IMR-90 (cell line): ENCODE measurements around the gene RPUSD4. TPM values are rescaled to one million over a fixed set of nuclear protein-coding genes. Genes with fewer than 3 reads are reported as not detected.

Source experiments
- ATAC-seq: fragments of 200-7000 bp; cut with Tn5 transposase; 2 replicates; pipeline ENCODE4 v1.9.1; 2020; ENCODE audit warnings: low read depth, mild to moderate bottlenecking, moderate library complexity
- BruUV-seq: library from RNA; stranded (reverse); fragments of 400-500 nt; replicated peaks from 2 replicates; lab custom pipeline; 2021; lab: Mats Ljungman, UMichigan
- CTCF ChIA-PET: fragments of 300-600 bp; formaldehyde crosslinking; extraction: SDS; loops from one replicate; lab custom pipeline; 2021; ENCODE audit warnings: antibody characterized with exemption; lab: Yijun Ruan, JAX
- POLR2A ChIA-PET: fragments of 300-600 bp; sonication (Branson Sonifier 250); formaldehyde crosslinking; loops from one replicate; lab custom pipeline; 2022; ENCODE audit warnings: antibody characterized with exemption; ENCODE audit not compliant: unreplicated experiment; lab: Charles Lee
- DNase-seq: peaks from one replicate; pipeline ENCODE4 v3.0.0; 2013
- H2AFZ ChIP-seq: replicated peaks from 2 replicates; pipeline ENCODE3; 2013; ENCODE audit warnings: low read length, mild to moderate bottlenecking; ENCODE audit not compliant: poor library complexity
- H2AK5ac ChIP-seq: 2 replicates; pipeline ENCODE4 v1.6.1; 2013; ENCODE audit warnings: low read depth, low read length, inconsistent platforms
- H2AK9ac ChIP-seq: replicated peaks from 2 replicates; pipeline ENCODE3; 2013; ENCODE audit warnings: mild to moderate bottlenecking, low read depth, low read length, moderate library complexity; ENCODE audit not compliant: poor library complexity
- H2BK120ac ChIP-seq: 2 replicates; pipeline ENCODE4 v1.6.1; 2013; ENCODE audit warnings: low read depth, low read length, inconsistent platforms
- H2BK15ac ChIP-seq: 3 replicates; pipeline ENCODE4 v1.6.1; 2013; ENCODE audit warnings: low read depth, low read length, inconsistent platforms
- H2BK20ac ChIP-seq: 2 replicates; pipeline ENCODE4 v1.6.1; 2013; ENCODE audit warnings: low read depth, mild to moderate bottlenecking, inconsistent platforms, low read length, moderate library complexity
- H2BK5ac ChIP-seq: 2 replicates; pipeline ENCODE4 v1.6.1; 2013; ENCODE audit warnings: mild to moderate bottlenecking, low read depth, low read length, inconsistent platforms; ENCODE audit not compliant: poor library complexity, severe bottlenecking
- H3K14ac ChIP-seq: replicated peaks from 2 replicates; pipeline ENCODE4 v1.6.1; 2013; ENCODE audit warnings: low read depth, low read length, inconsistent platforms
- H3K18ac ChIP-seq: 2 replicates; pipeline ENCODE4 v1.6.1; 2013; ENCODE audit warnings: low read depth, low read length, control low read depth
- H3K23ac ChIP-seq: 2 replicates; pipeline ENCODE4 v1.6.1; 2013; ENCODE audit warnings: low read depth, low read length, inconsistent platforms
- H3K27ac ChIP-seq: 2 replicates; pipeline ENCODE4 v1.5.1; 2013; ENCODE audit warnings: mild to moderate bottlenecking, control low read depth, low read length; ENCODE audit not compliant: insufficient read depth
- H3K27me3 ChIP-seq: 2 replicates; pipeline ENCODE4 v1.6.1; 2013; ENCODE audit warnings: low read length; ENCODE audit not compliant: control insufficient read depth, insufficient read depth
- H3K36me3 ChIP-seq: 2 replicates; pipeline ENCODE4 v1.6.1; 2013; ENCODE audit warnings: low read length, mixed read lengths; ENCODE audit not compliant: control insufficient read depth, insufficient read depth
- H3K4ac ChIP-seq: 2 replicates; pipeline ENCODE4 v1.6.1; 2013; ENCODE audit warnings: low read depth, low read length, inconsistent platforms
- H3K4me1 ChIP-seq: 2 replicates; pipeline ENCODE4 v1.6.1; 2013; ENCODE audit warnings: low read length, mixed read lengths; ENCODE audit not compliant: control insufficient read depth, insufficient read depth
- H3K4me2 ChIP-seq: 2 replicates; pipeline ENCODE4 v1.6.1; 2013; ENCODE audit warnings: low read depth, mild to moderate bottlenecking, control low read depth, low read length, moderate library complexity
- H3K4me3 ChIP-seq: 2 replicates; pipeline ENCODE4 v1.5.1; 2013; ENCODE audit warnings: low read depth, mild to moderate bottlenecking, control low read depth, low read length, moderate library complexity; ENCODE audit not compliant: insufficient read depth
- H3K56ac ChIP-seq: 2 replicates; pipeline ENCODE4 v1.6.1; 2013; ENCODE audit warnings: low read length, inconsistent platforms; ENCODE audit not compliant: insufficient read depth; ENCODE audit errors: extremely low read depth
- H3K79me1 ChIP-seq, 2 experiments: 2 replicates each; pipeline ENCODE4 v1.6.1; 2013; ENCODE audit warnings: low read length in 2 of 2, inconsistent platforms in 1 of 2, low read depth in 1 of 2
- H3K9ac ChIP-seq: 2 replicates; pipeline ENCODE4 v1.6.1; 2013; ENCODE audit warnings: low read depth, low read length, control low read depth
- H3K9me1 ChIP-seq: 2 replicates; pipeline ENCODE4 v1.6.1; 2013; ENCODE audit warnings: low read length, inconsistent platforms; ENCODE audit not compliant: insufficient read depth
- H3K9me3 ChIP-seq: 2 replicates; pipeline ENCODE4 v1.6.1; 2013; ENCODE audit warnings: low read length; ENCODE audit not compliant: control insufficient read depth, insufficient read depth
- H4K20me1 ChIP-seq: 2 replicates; pipeline ENCODE4 v1.6.1; 2013; ENCODE audit warnings: low read length, inconsistent platforms; ENCODE audit not compliant: insufficient read depth
- H4K5ac ChIP-seq: 2 replicates; pipeline ENCODE4 v1.6.1; 2013; ENCODE audit warnings: mild to moderate bottlenecking, low read depth, low read length, control low read depth
- H4K8ac ChIP-seq, 2 experiments: 2 replicates each; pipeline ENCODE4 v1.6.1; 2013; ENCODE audit warnings: low read depth in 2 of 2, low read length in 2 of 2, control low read depth in 1 of 2, inconsistent platforms in 1 of 2
- H4K91ac ChIP-seq: 2 replicates; pipeline ENCODE4 v1.6.1; 2013; ENCODE audit warnings: low read depth, low read length, inconsistent platforms; ENCODE audit not compliant: insufficient read depth
- BHLHE40 ChIP-seq: fragments of 150-350 bp; IDR thresholded peaks from 2 replicates; pipeline ENCODE4 v1.6.1; 2016; ENCODE audit warnings: mild to moderate bottlenecking, low read depth, low read length
- CEBPB ChIP-seq: IDR thresholded peaks from 2 replicates; pipeline ENCODE4 v1.6.1; 2012; ENCODE audit warnings: low read depth, low read length, improper control_type of control experiment
- CHD1 ChIP-seq: IDR thresholded peaks from 2 replicates; pipeline ENCODE4 v1.6.1; 2012; ENCODE audit warnings: low read depth, low read length, improper control_type of control experiment
- FOS ChIP-seq: fragments of 150-350 bp; IDR thresholded peaks from 2 replicates; pipeline ENCODE4 v1.6.1; 2016; ENCODE audit warnings: low read depth, low read length
- MAFK ChIP-seq: IDR thresholded peaks from 2 replicates; pipeline ENCODE4 v1.6.1; 2012; ENCODE audit warnings: low read depth, low read length, improper control_type of control experiment
- MAZ ChIP-seq: IDR thresholded peaks from 2 replicates; pipeline ENCODE4 v1.6.1; 2012; ENCODE audit warnings: low read depth, mild to moderate bottlenecking, low read length, improper control_type of control experiment, moderate library complexity, borderline replicate concordance
- MXI1 ChIP-seq: IDR thresholded peaks from 2 replicates; pipeline ENCODE4 v1.6.1; 2012; ENCODE audit warnings: low read depth, mild to moderate bottlenecking, low read length, moderate library complexity, borderline replicate concordance
- NFE2L2 ChIP-seq: fragments of 150-350 bp; IDR thresholded peaks from 2 replicates; pipeline ENCODE4 v1.6.1; 2016; ENCODE audit warnings: low read depth, mild to moderate bottlenecking, low read length
- POLR2A ChIP-seq: IDR thresholded peaks from 2 replicates; pipeline ENCODE4 v1.6.1; 2012; ENCODE audit warnings: mild to moderate bottlenecking, low read depth, low read length
- RAD21 ChIP-seq: IDR thresholded peaks from 2 replicates; pipeline ENCODE4 v1.6.1; 2012; ENCODE audit warnings: low read length, improper control_type of control experiment
- RCOR1 ChIP-seq: IDR thresholded peaks from 2 replicates; pipeline ENCODE4 v1.6.1; 2012; ENCODE audit warnings: mild to moderate bottlenecking, low read length, improper control_type of control experiment; ENCODE audit not compliant: insufficient replicate concordance
- RFX5 ChIP-seq: IDR thresholded peaks from 2 replicates; pipeline ENCODE4 v1.8.0; 2012; ENCODE audit warnings: low read depth, mild to moderate bottlenecking, low read length, moderate library complexity
- SMC3 ChIP-seq: fragments of 150-350 bp; IDR thresholded peaks from 2 replicates; pipeline ENCODE4 v1.6.1; 2016; ENCODE audit warnings: low read depth, mild to moderate bottlenecking, antibody characterized with exemption, low read length, moderate library complexity
- WGBS, 2 experiments: methylation state at CpG; one replicate each; pipeline versions ENCODE4 v1.1.5 to v1.1.7; 2013; ENCODE audit warnings: missing lambda C conversion rate in 2 of 2; ENCODE audit not compliant: insufficient read length in 1 of 2; ENCODE audit errors: extremely low coverage in 2 of 2; 5-methylcytosine and 5-hydroxymethylcytosine counted together
- dilution Hi-C: fragments of 300-500 bp; cut with HindIII; formaldehyde crosslinking; loops from one replicate; pipeline ENCODE4 v1.14.3; 2018; ENCODE audit warnings: low sequenced_read_pairs; ENCODE audit not compliant: unreplicated experiment
- in situ Hi-C: fragments of 300-500 bp; cut with MboI; formaldehyde crosslinking; loops from 3 replicates; pipeline ENCODE4 v1.14.3; 2019; ENCODE audit warnings: low sequenced_read_pairs, inconsistent platforms, mixed read lengths
- intact Hi-C: fragments of 100-400 bp; cut with micrococcal nuclease; formaldehyde crosslinking; loops from 2 replicates; pipeline ENCODE4 v1.10.0; 2022
- polyA plus RNA-seq, 3 experiments: library from polyadenylated mRNA; depleted of rRNA; stranded (reverse); fragments of >200 nt; gene quantifications; 2 replicates each; pipeline ENCODE4 v1.2.3, GENCODE V29; 2012; ENCODE audit warnings: low replicate concordance in 1 of 3
- total RNA-seq: library from RNA; depleted of rRNA; stranded (reverse); fragments of >200 nt; gene quantifications from 2 replicates; pipeline ENCODE4 v1.2.3, GENCODE V29; 2012
- TF ChIP-seq, protein P1 (sequence below): fragments of 150-350 bp; IDR thresholded peaks from 2 replicates; pipeline ENCODE4 v1.6.1; 2017; ENCODE audit warnings: mild to moderate bottlenecking, antibody characterized with exemption, low read length, low read depth
- TF ChIP-seq, protein P2 (sequence below): fragments of 150-350 bp; IDR thresholded peaks from 2 replicates; pipeline ENCODE4 v1.6.1; 2016; ENCODE audit warnings: low read depth, mild to moderate bottlenecking, low read length, moderate library complexity, borderline replicate concordance
- TF ChIP-seq, protein P3 (sequence below): conservative IDR thresholded peaks from 2 replicates; pipeline ENCODE4 v1.5.1; 2012; ENCODE audit warnings: mild to moderate bottlenecking, low read depth, low read length, improper control_type of control experiment

RPUSD4 gene
- total and polyA plus RNA-seq, 2 of the 4 experiments (the other 2 are of a cell fraction) = 22.1 to 30.6 TPM

DNA sequence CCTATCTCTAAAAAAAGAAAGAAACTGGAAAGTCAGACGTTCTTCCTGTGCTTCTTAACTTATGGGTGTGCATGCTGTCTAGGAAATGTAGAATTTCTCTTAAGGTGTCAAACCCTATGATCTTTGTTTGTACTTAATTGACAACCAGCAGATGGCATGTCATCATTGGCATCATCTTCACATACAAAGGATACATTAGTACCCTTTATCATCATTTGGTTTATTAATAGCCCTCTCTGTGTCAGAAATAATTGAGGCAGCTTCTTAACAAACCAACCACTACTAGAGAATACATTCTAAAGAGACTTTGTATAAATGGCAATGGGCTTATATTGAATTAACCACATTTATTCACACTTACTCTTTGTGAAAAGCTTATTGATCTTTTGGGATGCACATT lies 43.4 kb upstream of the RPUSD4 start:
- Histone ChIP-seq H3K18ac (no peak overlapping the region), H3K14ac (no peak overlapping the region), H3K27ac (no peak overlapping the region), H3K9ac (no peak overlapping the region), H2BK5ac (no peak overlapping the region), H4K91ac (no peak overlapping the region), H3K4me3 (no peak overlapping the region), H3K9me1 (peaks cover 14% of the 10 kb centered on the region), H3K4ac (no peak overlapping the region), H3K9me3 (no peaks in the 10 kb centered on the region), H3K36me3 (peaks cover 15% of the 10 kb centered on the region), H3K4me1 (peaks cover 3% of the 10 kb centered on the region), H2BK120ac (no peak overlapping the region), H3K79me1 (peaks cover 0 to 13% of the 10 kb centered on the region in 2 experiments; a peak in 3 of 4 replicates), H3K56ac (no peak overlapping the region), H2AK9ac (no peak overlapping the region), H2AFZ (no peak overlapping the region), H2AK5ac (no peak overlapping the region), H4K5ac (no peak overlapping the region), H3K4me2 (no peak overlapping the region), H2BK20ac (no peak overlapping the region), H3K27me3 (no peaks in the 10 kb centered on the region), H4K20me1 (peaks cover 7% of the 10 kb centered on the region), H4K8ac (no peak overlapping the region), H3K23ac (no peak overlapping the region), H2BK15ac (no peak overlapping the region)
- TF ChIP-seq, protein P1, sequence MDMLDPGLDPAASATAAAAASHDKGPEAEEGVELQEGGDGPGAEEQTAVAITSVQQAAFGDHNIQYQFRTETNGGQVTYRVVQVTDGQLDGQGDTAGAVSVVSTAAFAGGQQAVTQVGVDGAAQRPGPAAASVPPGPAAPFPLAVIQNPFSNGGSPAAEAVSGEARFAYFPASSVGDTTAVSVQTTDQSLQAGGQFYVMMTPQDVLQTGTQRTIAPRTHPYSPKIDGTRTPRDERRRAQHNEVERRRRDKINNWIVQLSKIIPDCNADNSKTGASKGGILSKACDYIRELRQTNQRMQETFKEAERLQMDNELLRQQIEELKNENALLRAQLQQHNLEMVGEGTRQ = no peak
- TF ChIP-seq, protein P2, sequence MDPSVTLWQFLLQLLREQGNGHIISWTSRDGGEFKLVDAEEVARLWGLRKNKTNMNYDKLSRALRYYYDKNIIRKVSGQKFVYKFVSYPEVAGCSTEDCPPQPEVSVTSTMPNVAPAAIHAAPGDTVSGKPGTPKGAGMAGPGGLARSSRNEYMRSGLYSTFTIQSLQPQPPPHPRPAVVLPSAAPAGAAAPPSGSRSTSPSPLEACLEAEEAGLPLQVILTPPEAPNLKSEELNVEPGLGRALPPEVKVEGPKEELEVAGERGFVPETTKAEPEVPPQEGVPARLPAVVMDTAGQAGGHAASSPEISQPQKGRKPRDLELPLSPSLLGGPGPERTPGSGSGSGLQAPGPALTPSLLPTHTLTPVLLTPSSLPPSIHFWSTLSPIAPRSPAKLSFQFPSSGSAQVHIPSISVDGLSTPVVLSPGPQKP = no peak
- no peak for TF ChIP-seq CHD1
- no peak for TF ChIP-seq POLR2A
- TF ChIP-seq BHLHE40 = no peak
- no peak for TF ChIP-seq RFX5
- TF ChIP-seq, protein P3, sequence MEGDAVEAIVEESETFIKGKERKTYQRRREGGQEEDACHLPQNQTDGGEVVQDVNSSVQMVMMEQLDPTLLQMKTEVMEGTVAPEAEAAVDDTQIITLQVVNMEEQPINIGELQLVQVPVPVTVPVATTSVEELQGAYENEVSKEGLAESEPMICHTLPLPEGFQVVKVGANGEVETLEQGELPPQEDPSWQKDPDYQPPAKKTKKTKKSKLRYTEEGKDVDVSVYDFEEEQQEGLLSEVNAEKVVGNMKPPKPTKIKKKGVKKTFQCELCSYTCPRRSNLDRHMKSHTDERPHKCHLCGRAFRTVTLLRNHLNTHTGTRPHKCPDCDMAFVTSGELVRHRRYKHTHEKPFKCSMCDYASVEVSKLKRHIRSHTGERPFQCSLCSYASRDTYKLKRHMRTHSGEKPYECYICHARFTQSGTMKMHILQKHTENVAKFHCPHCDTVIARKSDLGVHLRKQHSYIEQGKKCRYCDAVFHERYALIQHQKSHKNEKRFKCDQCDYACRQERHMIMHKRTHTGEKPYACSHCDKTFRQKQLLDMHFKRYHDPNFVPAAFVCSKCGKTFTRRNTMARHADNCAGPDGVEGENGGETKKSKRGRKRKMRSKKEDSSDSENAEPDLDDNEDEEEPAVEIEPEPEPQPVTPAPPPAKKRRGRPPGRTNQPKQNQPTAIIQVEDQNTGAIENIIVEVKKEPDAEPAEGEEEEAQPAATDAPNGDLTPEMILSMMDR = no peak
- TF ChIP-seq NFE2L2 = no peak
- no peak for TF ChIP-seq FOS
- TF ChIP-seq CEBPB = no peak
- no peak for TF ChIP-seq MAFK
- TF ChIP-seq MAZ = no peak
- no peak for TF ChIP-seq SMC3
- no peak for TF ChIP-seq MXI1
- no peak for TF ChIP-seq RCOR1
- TF ChIP-seq RAD21 = no peak
- ChIA-PET CTCF (no interaction called here), POLR2A (no interaction called here)
- dilution Hi-C loops = no loop called here
- no peak for DNase-seq
- in situ Hi-C loops = no loop called here
- intact Hi-C loops = loop anchor here (5.0 kb wide), 1 partner anchor 43 kb away; the partner anchor contains the start of genes FAM118B and RPUSD4
- ATAC-seq = no peak
- no CpG with 5 or more reads among the region's 1 CpG for WGBS, 2 experiments
- BruUV-seq = no TSS peak
